Loucy (cell line): ENCODE results near the gene PPFIBP2.
A peak's percentile ranks its signal among the peaks of the same experiment; 100 is the strongest.

Source experiments
- H2AFZ ChIP-seq: fragments of 200-600 bp; sonication (generic); 2 replicates; pipeline ENCODE4 v1.6.0; 2016; ENCODE audit warnings: antibody characterized with exemption, mild to moderate bottlenecking, low read length, moderate library complexity
- H3F3A ChIP-seq: fragments of 200-600 bp; 2 replicates; pipeline ENCODE4 v1.6.0; 2016; ENCODE audit warnings: antibody characterized with exemption, low read depth, mild to moderate bottlenecking
- H3K27me3 ChIP-seq: fragments of 200-600 bp; sonication (generic); 2 replicates; pipeline ENCODE4 v1.6.1; 2014; ENCODE audit warnings: low read length, mild to moderate bottlenecking; ENCODE audit not compliant: insufficient read depth, poor library complexity, severe bottlenecking
- H3K36me3 ChIP-seq: fragments of 200-600 bp; sonication (generic); 2 replicates; pipeline ENCODE4 v1.6.1; 2016; ENCODE audit warnings: low read length; ENCODE audit not compliant: insufficient read depth
- H3K4me1 ChIP-seq: fragments of 200-600 bp; sonication (generic); 2 replicates; pipeline ENCODE4 v1.5.1; 2014; ENCODE audit warnings: low read length, mild to moderate bottlenecking; ENCODE audit not compliant: insufficient read depth, poor library complexity, severe bottlenecking
- H3K4me2 ChIP-seq: fragments of 200-600 bp; sonication (generic); 2 replicates; pipeline ENCODE4 v1.6.0; 2014; ENCODE audit warnings: antibody characterized with exemption, low read length, low read depth, mild to moderate bottlenecking; ENCODE audit not compliant: poor library complexity, severe bottlenecking
- H3K4me3 ChIP-seq: fragments of 200-600 bp; sonication (generic); 2 replicates; pipeline ENCODE4 v1.5.1; 2014; ENCODE audit warnings: low read length, mild to moderate bottlenecking, mixed read lengths; ENCODE audit not compliant: poor library complexity, severe bottlenecking
- H3K79me2 ChIP-seq: fragments of 200-600 bp; sonication (generic); 2 replicates; pipeline ENCODE4 v1.6.1; 2014; ENCODE audit warnings: low read length; ENCODE audit not compliant: insufficient read depth
- H3K9ac ChIP-seq: fragments of 200-600 bp; sonication (generic); 2 replicates; pipeline ENCODE4 v1.6.0; 2014; ENCODE audit warnings: mild to moderate bottlenecking, low read depth, low read length, moderate library complexity; ENCODE audit not compliant: poor library complexity, severe bottlenecking
- H3K9me2 ChIP-seq: fragments of 200-600 bp; sonication (generic); replicated peaks from 2 replicates; pipeline ENCODE4 v1.6.1; 2016; ENCODE audit warnings: low read depth, low read length, mixed read lengths
- H3K9me3 ChIP-seq: fragments of 200-600 bp; sonication (generic); 2 replicates; pipeline ENCODE4 v1.6.1; 2014; ENCODE audit warnings: mild to moderate bottlenecking, antibody characterized with exemption, low read length, low read depth; ENCODE audit not compliant: insufficient read depth
- H4K20me1 ChIP-seq: fragments of 200-600 bp; sonication (generic); 2 replicates; pipeline ENCODE4 v1.6.0; 2014; ENCODE audit warnings: antibody characterized with exemption, low read length, mild to moderate bottlenecking; ENCODE audit not compliant: insufficient read depth, poor library complexity, severe bottlenecking
- EZH2phosphoT487 ChIP-seq: fragments of 200-600 bp; IDR thresholded peaks from 2 replicates; pipeline ENCODE4 v1.6.1; 2018; ENCODE audit warnings: antibody characterized with exemption, mild to moderate bottlenecking, moderate library complexity, borderline replicate concordance
- TF ChIP-seq, protein P1 (sequence below): fragments of 200-600 bp; sonication (generic); conservative IDR thresholded peaks from 2 replicates; pipeline ENCODE4 v1.5.1; 2014; ENCODE audit warnings: mild to moderate bottlenecking, antibody characterized with exemption, low read length

Gene PPFIBP2

DNA sequence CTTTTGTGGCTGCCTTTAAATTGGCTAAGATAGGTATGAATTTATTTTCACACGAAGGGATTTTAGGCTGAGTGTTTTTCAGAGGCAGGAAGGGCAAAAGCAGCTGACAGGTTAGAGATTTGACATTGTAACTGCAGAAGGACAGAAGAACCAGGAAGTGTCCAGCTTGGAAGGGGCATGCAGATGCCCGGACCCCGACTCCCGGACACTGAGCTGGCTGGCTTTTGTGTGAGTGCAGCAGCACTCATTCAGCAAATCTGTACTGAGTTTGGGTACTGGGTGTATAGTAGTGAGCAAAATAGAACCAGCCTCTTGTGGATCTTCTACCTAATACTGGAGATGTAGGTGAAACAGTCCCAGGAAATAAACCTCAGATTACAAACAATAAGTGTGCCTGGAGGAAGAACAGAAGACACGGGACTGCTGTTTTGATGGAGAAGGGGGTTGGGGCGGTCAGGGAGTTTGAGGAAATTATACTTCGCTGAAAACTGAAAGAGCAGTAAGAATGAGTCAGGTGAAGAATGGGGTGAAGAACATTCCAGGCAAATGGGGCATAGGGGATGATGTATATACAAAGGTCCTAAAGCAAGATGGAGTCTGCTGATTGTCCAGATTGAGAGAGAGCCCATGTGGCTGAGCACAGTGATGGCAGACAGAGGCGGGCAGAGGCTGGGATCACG lies 64.6 kb downstream of the PPFIBP2 start:
- no peaks in the 10 kb centered on the region for H4K20me1 ChIP-seq
- peak overlapping the region; percentile 63 for H3K4me3 ChIP-seq

DNA sequence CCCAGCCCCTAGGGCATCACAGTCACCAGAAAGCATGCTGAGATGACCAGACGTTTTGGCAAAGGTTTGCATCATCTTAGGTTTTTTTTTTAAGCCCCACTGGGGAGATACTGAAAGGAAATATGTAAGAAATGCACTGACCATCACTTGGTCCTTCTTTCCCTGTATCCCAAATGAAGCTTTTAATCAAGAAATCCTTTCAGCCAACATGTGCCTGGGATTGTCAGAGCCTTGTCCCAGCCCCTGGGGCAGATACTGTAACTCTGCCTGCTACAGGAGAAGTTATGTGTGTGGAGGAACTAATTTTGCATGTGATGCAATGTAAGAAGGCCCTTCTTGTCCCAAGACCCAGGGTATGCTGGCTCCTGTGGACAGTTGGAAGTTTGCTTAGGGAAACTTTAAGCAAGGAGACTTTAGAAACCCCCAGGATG lies 65.6 kb downstream of the PPFIBP2 start:
- no peaks in the 10 kb centered on the region for H3K79me2 ChIP-seq

More for the DNA sequence above, 64.6 kb downstream of the PPFIBP2 start:
- peak overlapping the region; percentile 13 for H3K9ac ChIP-seq
- H3K27me3 ChIP-seq, result peaks cover 89% of the 10 kb centered on the region
- H3K4me1 ChIP-seq, result peaks cover 36% of the 10 kb centered on the region
- no peaks in the 10 kb centered on the region for H3K36me3 ChIP-seq
- TF ChIP-seq, protein P1, sequence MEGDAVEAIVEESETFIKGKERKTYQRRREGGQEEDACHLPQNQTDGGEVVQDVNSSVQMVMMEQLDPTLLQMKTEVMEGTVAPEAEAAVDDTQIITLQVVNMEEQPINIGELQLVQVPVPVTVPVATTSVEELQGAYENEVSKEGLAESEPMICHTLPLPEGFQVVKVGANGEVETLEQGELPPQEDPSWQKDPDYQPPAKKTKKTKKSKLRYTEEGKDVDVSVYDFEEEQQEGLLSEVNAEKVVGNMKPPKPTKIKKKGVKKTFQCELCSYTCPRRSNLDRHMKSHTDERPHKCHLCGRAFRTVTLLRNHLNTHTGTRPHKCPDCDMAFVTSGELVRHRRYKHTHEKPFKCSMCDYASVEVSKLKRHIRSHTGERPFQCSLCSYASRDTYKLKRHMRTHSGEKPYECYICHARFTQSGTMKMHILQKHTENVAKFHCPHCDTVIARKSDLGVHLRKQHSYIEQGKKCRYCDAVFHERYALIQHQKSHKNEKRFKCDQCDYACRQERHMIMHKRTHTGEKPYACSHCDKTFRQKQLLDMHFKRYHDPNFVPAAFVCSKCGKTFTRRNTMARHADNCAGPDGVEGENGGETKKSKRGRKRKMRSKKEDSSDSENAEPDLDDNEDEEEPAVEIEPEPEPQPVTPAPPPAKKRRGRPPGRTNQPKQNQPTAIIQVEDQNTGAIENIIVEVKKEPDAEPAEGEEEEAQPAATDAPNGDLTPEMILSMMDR, result no peak
- TF ChIP-seq EZH2phosphoT487, result no peak
- H3K9me2 ChIP-seq, result no peaks in the 10 kb centered on the region
- no peaks in the 10 kb centered on the region for H3K9me3 ChIP-seq
- no peak overlapping the region for H2AFZ ChIP-seq
- H3K79me2 ChIP-seq, result no peaks in the 10 kb centered on the region
- 0 out of 2 replicates have a peak, but pooled peaks cover 2% of the 10 kb centered on the region for H3F3A ChIP-seq
- peak overlapping the region; percentile 76 for H3K4me2 ChIP-seq

DNA sequence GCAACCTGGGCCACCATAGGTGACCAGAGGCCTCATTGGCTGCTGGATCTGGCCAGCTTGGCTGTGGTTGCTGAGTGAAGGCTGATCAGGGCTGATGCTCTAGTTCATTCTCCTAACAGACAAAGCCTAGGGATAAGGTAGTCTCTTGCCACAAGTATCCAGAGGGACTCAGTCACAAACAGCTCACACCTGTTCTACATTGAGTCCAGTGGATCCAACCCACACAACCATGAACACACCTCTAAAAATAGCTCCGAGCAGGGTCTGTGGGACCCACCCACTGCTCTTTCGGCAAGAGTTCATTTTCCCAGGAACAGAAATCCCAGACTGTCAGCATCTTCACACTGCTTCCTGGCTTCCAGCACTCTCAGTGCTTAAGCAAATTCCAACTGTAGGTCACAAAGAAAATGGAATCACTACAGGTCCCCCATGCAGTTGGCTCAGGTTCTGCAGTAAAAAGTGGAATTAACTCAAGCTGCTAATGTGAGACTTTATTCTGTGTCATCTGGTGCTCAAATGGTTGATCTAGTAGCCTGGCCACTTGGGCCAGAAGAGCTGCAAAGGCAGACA lies 67.3 kb downstream of the PPFIBP2 start:
- TF ChIP-seq, protein P1, result no peak
- no peak for TF ChIP-seq EZH2phosphoT487
- H3K9me2 ChIP-seq, result no peaks in the 10 kb centered on the region
- no peaks in the 10 kb centered on the region for H4K20me1 ChIP-seq
- H3K4me2 ChIP-seq, result no peak overlapping the region
- H3K27me3 ChIP-seq, result peaks cover 89% of the 10 kb centered on the region
- no peaks in the 10 kb centered on the region for H3K9me3 ChIP-seq
- peaks cover 30% of the 10 kb centered on the region for H3K4me1 ChIP-seq
- no peak overlapping the region for H3K4me3 ChIP-seq
- H2AFZ ChIP-seq, result no peak overlapping the region
- no peaks in the 10 kb centered on the region for H3K79me2 ChIP-seq
- H3K9ac ChIP-seq, result no peak overlapping the region
- 0 out of 2 replicates have a peak, but pooled peaks cover 2% of the 10 kb centered on the region for H3F3A ChIP-seq
- no peaks in the 10 kb centered on the region for H3K36me3 ChIP-seq

More for the DNA sequence above, 65.6 kb downstream of the PPFIBP2 start:
- no peak overlapping the region for H3K4me2 ChIP-seq
- H3K9me2 ChIP-seq, result no peaks in the 10 kb centered on the region
- H3K4me1 ChIP-seq, result peaks cover 36% of the 10 kb centered on the region
- H3K9me3 ChIP-seq, result no peaks in the 10 kb centered on the region
- H2AFZ ChIP-seq, result no peak overlapping the region
- no peak overlapping the region for H3K9ac ChIP-seq
- H3K4me3 ChIP-seq, result no peak overlapping the region
- H3K27me3 ChIP-seq, result peaks cover 89% of the 10 kb centered on the region
- H4K20me1 ChIP-seq, result no peaks in the 10 kb centered on the region
- TF ChIP-seq EZH2phosphoT487, result no peak
- TF ChIP-seq, protein P1, result no peak
- H3F3A ChIP-seq, result 0 out of 2 replicates have a peak, but pooled peaks cover 2% of the 10 kb centered on the region
- no peaks in the 10 kb centered on the region for H3K36me3 ChIP-seq
